ENCODE data around the gene AGRP. TPM values are rescaled to one million over a fixed set of nuclear protein-coding genes. Genes with fewer than 3 reads are reported as not detected.

Gene AGRP
- total and polyA plus RNA-seq, 4 donors, result 0.18 to 0.50 TPM; not detected in 2

DNA sequence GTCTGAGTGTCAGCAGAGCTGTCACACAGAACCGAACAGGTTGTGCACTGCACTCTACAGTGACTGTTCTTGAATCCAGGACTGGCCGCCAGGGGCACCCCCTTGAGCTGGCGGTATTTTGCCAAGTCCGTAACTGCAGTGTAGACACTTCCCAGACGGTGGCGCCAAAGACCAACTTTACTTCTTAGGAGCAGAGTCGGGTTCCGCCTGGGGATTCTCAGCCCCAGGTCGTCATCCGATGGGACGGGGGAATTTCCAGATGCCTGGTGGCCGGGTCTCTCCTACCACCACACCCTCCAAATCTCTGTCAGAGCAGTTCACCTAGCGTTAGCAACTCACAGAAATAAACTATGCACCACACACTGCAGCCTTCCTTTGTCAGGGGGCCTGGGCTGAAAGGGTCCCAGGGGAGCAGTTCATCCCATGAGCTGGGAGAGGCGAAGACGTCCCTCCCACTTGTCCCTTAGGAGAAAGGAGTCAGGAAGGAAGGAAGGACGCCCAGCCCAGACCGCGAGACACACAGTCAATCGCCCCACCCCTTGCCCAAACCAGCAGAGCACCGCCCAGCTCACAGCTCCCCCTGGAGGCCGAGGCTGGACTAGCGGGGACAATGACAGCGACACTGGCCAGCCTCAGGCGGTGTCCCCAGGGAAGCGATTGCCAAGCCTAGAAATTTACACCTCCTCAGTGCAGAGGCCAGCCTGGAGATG, 37.9 kb upstream of the AGRP start:
- Histone ChIP-seq H3K9me3 (ENCODE audit: control insufficient read depth in 4 of 4, low read length in 3 of 4) (no peaks in the 10 kb centered on the region), H3K9ac (ENCODE audit: low read depth in 1 of 2, low read length in 2 of 2) (peak overlapping the region in 1 of 2 donors; percentile 3), H3K36me3 (ENCODE audit: control insufficient read depth in 4 of 4, insufficient read depth in 3 of 4, low read depth in 1 of 4, low read length in 3 of 4) (no peaks in the 10 kb centered on the region), H3K27me3 (ENCODE audit: control insufficient read depth in 4 of 4, insufficient read depth in 4 of 4, low read length in 3 of 4) (no peaks in the 10 kb centered on the region), H3K4me3 (ENCODE audit: low read depth in 1 of 3, low read length in 3 of 3) (peak overlapping the region; percentile 11 to 48 (median 37)), H3K27ac (ENCODE audit: low read depth in 1 of 2, low read length in 2 of 2) (peak overlapping the region; percentile 68 to 84), H3K4me1 (ENCODE audit: control insufficient read depth in 4 of 4, insufficient read depth in 4 of 4, low read length in 3 of 4) (peaks cover 1 to 26% (median 18%) of the 10 kb centered on the region in 4 donors)
- TF ChIP-seq, protein P1, sequence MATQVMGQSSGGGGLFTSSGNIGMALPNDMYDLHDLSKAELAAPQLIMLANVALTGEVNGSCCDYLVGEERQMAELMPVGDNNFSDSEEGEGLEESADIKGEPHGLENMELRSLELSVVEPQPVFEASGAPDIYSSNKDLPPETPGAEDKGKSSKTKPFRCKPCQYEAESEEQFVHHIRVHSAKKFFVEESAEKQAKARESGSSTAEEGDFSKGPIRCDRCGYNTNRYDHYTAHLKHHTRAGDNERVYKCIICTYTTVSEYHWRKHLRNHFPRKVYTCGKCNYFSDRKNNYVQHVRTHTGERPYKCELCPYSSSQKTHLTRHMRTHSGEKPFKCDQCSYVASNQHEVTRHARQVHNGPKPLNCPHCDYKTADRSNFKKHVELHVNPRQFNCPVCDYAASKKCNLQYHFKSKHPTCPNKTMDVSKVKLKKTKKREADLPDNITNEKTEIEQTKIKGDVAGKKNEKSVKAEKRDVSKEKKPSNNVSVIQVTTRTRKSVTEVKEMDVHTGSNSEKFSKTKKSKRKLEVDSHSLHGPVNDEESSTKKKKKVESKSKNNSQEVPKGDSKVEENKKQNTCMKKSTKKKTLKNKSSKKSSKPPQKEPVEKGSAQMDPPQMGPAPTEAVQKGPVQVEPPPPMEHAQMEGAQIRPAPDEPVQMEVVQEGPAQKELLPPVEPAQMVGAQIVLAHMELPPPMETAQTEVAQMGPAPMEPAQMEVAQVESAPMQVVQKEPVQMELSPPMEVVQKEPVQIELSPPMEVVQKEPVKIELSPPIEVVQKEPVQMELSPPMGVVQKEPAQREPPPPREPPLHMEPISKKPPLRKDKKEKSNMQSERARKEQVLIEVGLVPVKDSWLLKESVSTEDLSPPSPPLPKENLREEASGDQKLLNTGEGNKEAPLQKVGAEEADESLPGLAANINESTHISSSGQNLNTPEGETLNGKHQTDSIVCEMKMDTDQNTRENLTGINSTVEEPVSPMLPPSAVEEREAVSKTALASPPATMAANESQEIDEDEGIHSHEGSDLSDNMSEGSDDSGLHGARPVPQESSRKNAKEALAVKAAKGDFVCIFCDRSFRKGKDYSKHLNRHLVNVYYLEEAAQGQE (IDR thresholded peaks at IDR 0.05), result no peak
- TF ChIP-seq EGR1 (IDR thresholded peaks at IDR 0.05; ENCODE audit: low read depth in 2 of 2) (no peak), JUND (IDR thresholded peaks at IDR 0.05) (peak in 1 of 2 donors; percentile 28), GABPA (IDR thresholded peaks at IDR 0.05 in 1 of 2, conservative IDR thresholded peaks at IDR 0.05 in 1 of 2) (peak in 1 of 2 donors; percentile 18), NR2F2 (IDR thresholded peaks at IDR 0.05) (peak; percentile 11), FOXA1 (IDR thresholded peaks at IDR 0.05) (no peak), RAD21 (IDR thresholded peaks at IDR 0.05) (peak; percentile 86 to 96), RXRA (IDR thresholded peaks at IDR 0.05) (peak; percentile 42 to 46), TAF1 (conservative IDR thresholded peaks at IDR 0.05) (no peak), YY1 (IDR thresholded peaks at IDR 0.05) (peak; percentile 53), HNF4G (IDR thresholded peaks at IDR 0.05) (no peak)
- TF ChIP-seq, protein P2, sequence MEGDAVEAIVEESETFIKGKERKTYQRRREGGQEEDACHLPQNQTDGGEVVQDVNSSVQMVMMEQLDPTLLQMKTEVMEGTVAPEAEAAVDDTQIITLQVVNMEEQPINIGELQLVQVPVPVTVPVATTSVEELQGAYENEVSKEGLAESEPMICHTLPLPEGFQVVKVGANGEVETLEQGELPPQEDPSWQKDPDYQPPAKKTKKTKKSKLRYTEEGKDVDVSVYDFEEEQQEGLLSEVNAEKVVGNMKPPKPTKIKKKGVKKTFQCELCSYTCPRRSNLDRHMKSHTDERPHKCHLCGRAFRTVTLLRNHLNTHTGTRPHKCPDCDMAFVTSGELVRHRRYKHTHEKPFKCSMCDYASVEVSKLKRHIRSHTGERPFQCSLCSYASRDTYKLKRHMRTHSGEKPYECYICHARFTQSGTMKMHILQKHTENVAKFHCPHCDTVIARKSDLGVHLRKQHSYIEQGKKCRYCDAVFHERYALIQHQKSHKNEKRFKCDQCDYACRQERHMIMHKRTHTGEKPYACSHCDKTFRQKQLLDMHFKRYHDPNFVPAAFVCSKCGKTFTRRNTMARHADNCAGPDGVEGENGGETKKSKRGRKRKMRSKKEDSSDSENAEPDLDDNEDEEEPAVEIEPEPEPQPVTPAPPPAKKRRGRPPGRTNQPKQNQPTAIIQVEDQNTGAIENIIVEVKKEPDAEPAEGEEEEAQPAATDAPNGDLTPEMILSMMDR (IDR thresholded peaks at IDR 0.05; ENCODE audit: low read depth, low read length, missing input control), result peak; percentile 99
- TF ChIP-seq, protein P3, sequence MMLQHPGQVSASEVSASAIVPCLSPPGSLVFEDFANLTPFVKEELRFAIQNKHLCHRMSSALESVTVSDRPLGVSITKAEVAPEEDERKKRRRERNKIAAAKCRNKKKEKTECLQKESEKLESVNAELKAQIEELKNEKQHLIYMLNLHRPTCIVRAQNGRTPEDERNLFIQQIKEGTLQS (IDR thresholded peaks at IDR 0.05), result no peak
- TF ChIP-seq, protein P4, sequence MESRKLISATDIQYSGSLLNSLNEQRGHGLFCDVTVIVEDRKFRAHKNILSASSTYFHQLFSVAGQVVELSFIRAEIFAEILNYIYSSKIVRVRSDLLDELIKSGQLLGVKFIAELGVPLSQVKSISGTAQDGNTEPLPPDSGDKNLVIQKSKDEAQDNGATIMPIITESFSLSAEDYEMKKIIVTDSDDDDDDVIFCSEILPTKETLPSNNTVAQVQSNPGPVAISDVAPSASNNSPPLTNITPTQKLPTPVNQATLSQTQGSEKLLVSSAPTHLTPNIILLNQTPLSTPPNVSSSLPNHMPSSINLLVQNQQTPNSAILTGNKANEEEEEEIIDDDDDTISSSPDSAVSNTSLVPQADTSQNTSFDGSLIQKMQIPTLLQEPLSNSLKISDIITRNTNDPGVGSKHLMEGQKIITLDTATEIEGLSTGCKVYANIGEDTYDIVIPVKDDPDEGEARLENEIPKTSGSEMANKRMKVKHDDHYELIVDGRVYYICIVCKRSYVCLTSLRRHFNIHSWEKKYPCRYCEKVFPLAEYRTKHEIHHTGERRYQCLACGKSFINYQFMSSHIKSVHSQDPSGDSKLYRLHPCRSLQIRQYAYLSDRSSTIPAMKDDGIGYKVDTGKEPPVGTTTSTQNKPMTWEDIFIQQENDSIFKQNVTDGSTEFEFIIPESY (IDR thresholded peaks at IDR 0.05), result no peak
- WGBS, result under 1% methylated on average over 25 of the region's 25 CpGs
- DNase-seq (ENCODE audit: low spot score), result peak; percentile 98

DNA sequence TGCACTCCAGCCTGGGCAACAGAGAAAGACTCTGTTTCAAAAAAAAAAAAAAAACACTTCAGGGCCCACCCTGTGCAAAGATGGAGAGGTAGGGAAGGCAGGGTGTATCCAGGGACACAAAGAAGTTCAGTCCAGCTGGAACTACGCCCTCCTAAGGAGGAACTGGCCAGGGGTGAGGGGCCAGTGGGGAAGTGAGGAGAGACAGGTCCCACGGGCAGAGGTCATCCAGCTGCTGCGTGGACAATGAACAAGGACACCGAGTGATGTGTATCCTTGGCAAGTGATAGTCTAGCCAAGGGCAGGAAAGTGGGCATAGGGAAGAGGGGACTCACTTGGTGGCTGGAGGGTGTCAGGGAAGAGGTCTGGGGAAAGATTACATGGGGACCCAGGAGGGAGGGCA, 35.9 kb upstream of the AGRP start:
- Histone ChIP-seq H3K27ac (ENCODE audit: low read depth in 1 of 2, low read length in 2 of 2) (no peak overlapping the region), H3K9me3 (ENCODE audit: control insufficient read depth in 4 of 4, low read length in 3 of 4) (no peaks in the 10 kb centered on the region), H3K4me1 (ENCODE audit: control insufficient read depth in 4 of 4, insufficient read depth in 4 of 4, low read length in 3 of 4) (peaks cover 0 to 17% (median 13%) of the 10 kb centered on the region in 4 donors), H3K36me3 (ENCODE audit: control insufficient read depth in 4 of 4, insufficient read depth in 3 of 4, low read depth in 1 of 4, low read length in 3 of 4) (no peaks in the 10 kb centered on the region), H3K27me3 (ENCODE audit: control insufficient read depth in 4 of 4, insufficient read depth in 4 of 4, low read length in 3 of 4) (no peaks in the 10 kb centered on the region), H3K9ac (ENCODE audit: low read depth in 1 of 2, low read length in 2 of 2) (no peak overlapping the region), H3K4me3 (ENCODE audit: low read depth in 1 of 3, low read length in 3 of 3) (no peak overlapping the region)
- no peak for DNase-seq (ENCODE audit: low spot score)
- WGBS, result 47% methylated on average over 4 of the region's 4 CpGs
- TF ChIP-seq JUND (IDR thresholded peaks at IDR 0.05), result no peak
- TF ChIP-seq, protein P2 (IDR thresholded peaks at IDR 0.05; ENCODE audit: low read depth, low read length, missing input control), result no peak
